ENCODE results near the gene KIAA1549.

GRCh38 chr7:138975343-138976104 is 5.7 kb downstream of the KIAA1549 start:
- TF ChIP-seq CTCF (optimal IDR thresholded peaks at IDR 0.05 in 1 of 3, IDR thresholded peaks at IDR 0.05 in 1 of 3, conservative IDR thresholded peaks at IDR 0.05 in 1 of 3; ENCODE audit: extremely low read depth in 1 of 3, insufficient read depth in 2 of 3, low read length in 3 of 3) = no peak
- TF ChIP-seq EZH2 (IDR thresholded peaks at IDR 0.05; ENCODE audit: low read length) = no peak

Data from keratinocyte (primary cell).